ENCODE measurements around the gene ANKRD36B.
"Not testable (repeated sequence)": the region's sequence is repeated elsewhere in the genome, so short reads cannot be mapped to it uniquely, and the experiment has no call there.

The ANKRD36B gene

DNA sequence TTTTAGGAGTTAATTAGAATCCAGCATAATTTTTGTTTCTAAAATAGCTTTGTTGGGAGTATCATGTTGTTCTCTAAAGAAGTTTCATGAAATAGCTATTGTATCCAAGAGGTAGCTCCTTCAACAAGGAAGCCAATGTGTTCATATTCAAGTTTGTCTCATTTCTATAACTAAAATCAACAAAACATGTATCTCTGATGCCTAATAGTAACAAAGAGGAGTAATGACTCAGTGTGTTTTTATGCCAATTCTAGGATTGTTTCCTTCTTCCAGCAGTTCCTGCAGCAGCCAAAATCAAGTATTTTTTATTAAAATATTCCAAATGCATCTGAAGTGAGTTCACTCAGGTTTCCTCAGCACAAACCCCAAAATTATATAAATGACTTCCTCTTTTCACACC lies 41.1 kb downstream of the ANKRD36B start:
- DNase-seq, result not testable (repeated sequence)

GRCh38 chr2:97546711-97547110 lies 43.0 kb downstream of the ANKRD36B start:
- DNase-seq, result no peak

GRCh38 chr2:97544911-97545310 lies 44.8 kb downstream of the ANKRD36B start:
- not testable (repeated sequence) for DNase-seq

- DNase-seq, result not testable (repeated sequence)
Measured at GRCh38 chr2:97525904-97526303, 63.8 kb downstream of the ANKRD36B start.

DNA sequence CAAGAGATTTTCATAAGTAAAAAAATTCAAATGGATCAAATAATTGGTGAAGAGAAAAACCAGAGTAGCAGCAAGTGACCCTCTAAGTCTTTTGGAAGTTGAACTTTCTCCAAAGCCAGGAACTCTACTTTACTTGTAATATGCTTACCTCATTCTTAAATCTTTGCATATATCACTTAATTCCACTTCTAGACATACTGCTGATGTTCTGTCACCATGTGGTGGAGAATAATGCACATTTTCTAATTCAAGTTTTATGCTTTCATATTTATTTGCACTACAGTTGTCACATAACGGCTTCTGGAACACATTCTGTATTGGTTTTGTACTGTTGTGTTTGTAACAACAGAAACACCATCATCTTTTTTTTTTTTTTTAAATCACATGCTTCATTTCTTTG lies 65.9 kb downstream of the ANKRD36B start:
- not testable (repeated sequence) for DNase-seq

- not testable (repeated sequence) for DNase-seq
Measured at GRCh38 chr2:97522916-97523555, 66.6 kb downstream of the ANKRD36B start.

DNA sequence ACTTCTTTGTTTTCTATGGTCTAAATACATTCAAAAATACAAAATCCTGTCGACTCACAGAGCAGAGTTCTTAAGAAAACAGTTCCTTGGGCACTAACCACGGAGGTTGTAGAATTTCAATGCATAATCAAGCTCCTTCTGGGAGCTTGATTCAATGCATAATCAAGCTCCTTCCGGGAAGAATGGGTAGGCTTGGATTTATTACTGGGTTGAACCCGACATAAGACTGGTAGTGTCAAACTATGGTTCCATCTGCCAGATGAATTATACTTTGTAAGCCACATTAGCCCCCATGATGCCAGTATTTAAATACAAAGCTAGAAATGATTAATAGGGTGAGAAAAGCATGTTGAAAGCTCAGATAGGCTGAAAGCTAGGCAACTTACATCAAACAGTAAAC lies 94.0 kb downstream of the ANKRD36B start:
- DNase-seq, result not testable (repeated sequence)

GRCh38 chr2:97490141-97490540 lies 99.5 kb downstream of the ANKRD36B start:
- DNase-seq, result not testable (repeated sequence)
